Fibroblast of skin of right biceps (primary cell): ENCODE results near the gene CDC14B.
"Not testable (repeated sequence)": the region's sequence is repeated elsewhere in the genome, so short reads cannot be mapped to it uniquely, and the experiment has no call there.

Source experiments
- DNase-seq: peaks from one replicate; pipeline ENCODE4 v3.0.0-alpha.2; 2013

The CDC14B gene

DNA sequence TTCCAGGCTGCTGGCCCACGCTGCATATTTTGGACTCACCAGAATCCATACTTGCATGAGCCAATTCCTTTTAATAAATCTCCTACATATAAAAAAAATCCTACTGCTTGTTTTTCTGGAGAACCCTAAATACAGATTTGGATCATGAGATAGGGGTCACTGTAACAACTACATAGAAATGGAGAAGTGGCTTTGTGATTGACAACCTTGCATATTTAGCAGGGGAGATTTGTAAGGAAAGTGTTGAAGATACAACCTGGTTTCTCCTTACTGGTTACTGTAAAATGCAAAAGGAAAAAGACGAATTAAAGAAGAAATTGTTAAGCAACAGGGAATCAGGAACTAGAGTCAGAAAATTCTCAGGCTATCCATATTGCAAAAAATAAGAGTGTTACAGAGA is 94.9 kb downstream of the CDC14B start:
- no peak for DNase-seq

DNA sequence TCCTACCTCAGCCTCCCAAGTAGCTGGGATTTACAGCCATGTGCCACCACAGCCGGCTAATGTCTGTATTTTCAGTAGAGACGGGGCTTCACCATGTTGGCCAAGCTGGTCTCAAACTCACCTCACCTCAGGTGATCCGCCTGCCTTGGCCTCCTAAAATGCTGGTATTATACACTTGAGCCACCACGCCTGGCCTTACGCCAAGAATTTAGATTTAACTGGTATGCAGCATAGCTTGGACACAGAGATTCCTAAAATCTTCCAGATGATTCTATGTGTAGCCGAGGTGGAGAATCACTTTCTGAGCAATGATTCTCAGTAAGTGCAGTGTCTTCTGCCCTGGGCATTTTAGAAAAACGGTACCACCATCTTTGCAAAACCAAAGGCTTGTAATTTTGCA is 95.6 kb downstream of the CDC14B start:
- DNase-seq: peak; percentile 19

DNA sequence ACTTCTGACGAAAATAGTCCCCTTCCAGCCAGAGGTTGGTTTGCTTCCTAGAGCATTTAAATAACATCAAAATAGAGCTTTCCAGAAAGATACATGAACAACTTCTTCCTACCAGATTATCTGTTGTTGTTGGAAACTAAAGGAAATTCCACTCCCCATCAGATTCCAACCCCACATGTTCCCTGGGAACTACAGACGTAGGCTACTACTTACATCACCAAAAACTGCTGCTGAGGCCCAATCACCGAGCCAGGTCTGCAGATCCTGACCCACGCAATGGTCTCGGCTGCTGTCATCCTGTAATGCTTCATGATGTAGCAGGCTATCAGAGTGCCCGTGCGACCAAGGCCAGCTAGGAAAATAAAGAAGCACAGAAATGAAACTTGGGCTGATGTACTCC is 96.3 kb downstream of the CDC14B start:
- peak; percentile 12 for DNase-seq

DNA sequence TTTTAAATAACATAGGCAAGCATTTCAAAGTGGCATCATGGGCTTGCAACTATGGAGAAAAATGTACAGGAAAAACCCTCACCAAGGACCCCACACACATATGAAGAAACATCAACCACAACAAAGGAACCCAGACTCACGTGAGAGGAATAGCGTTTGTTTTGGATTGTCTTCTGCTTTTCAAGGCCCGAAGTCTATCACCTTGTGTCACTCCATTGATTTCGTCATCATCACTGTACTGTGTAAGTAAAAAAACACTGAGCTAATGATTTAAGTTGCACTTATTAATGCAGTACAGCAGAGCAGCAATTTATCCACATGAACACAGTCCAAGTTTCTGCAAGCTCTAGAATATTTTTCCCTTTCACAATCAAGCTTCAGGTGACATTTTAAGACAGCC is 97.3 kb downstream of the CDC14B start:
- DNase-seq: no peak

DNA sequence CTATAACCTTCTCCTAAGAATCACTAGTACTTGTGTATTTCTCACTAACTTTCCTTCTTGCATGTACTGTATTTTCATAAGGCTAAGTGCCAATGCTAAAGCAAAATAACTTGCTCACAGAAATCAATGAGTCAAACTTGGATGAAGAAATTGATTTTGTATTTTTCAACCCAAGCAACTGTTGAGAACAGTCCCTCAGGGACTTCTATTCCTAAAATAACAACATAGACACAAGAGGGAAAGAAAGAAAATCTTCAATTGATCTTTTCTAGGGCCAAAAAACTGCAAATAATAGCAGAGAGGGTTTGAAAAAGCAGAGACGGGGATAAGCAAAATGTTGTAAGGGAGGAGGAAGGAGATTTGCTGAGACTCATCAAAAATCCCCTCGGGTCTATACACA is 99.9 kb downstream of the CDC14B start:
- no peak for DNase-seq

DNA sequence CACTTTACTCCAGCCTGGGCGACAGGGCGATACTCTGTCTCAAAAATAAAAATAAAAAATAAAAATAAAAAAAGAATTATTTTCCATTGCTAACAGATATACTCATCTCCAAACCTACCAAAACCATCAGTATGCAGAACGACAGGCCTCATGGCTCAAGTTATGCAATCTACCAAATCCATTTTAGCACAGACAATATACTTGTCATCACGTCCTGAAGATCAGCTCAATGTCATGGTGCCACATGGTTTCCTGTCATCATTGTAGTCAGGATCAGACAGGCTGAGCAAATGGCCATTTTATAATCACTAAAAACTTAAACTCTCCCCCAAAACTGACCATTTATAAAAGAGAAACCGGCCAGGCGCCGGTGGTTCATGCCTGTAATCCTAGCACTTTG is 100.5 kb downstream of the CDC14B start:
- DNase-seq: no peak

DNA sequence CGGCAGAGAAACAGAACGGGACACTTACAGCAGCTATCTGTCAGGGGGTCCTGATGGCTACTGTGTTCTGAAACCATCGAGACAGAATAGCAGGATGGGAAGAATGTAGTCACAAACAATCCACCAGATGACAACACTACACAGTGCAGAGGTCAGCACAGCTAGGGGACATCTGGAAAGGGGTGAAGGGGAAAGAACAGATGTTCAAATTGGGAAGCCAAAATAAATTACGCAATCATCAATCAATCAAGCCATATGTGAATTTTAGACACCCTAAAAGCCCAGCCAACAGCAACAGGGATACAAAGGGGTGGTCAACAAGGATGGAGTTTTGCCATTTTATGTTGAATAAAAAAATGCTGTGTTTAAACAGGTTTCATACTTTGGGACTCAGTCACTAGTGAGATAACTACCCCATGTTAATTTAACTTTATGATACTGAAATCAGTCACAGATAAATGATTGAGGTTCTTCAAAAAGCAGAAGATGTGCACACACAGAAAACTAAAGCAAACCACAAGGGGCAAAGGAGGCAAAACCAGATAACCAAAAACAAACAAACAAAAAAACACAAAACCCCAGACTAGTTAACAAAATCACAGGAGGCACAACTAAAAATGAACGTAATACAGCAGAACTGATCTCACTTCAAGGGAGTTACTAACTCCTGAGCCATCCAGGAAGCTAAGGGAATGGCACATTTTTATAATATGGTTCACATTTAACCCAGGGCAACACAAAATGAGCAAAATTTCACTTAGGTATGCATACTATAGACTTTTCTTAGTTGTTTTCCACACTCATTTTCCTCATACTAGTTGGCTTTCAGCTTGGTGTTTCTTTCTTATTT is 103.8 kb downstream of the CDC14B start:
- DNase-seq: peak; percentile 37

DNA sequence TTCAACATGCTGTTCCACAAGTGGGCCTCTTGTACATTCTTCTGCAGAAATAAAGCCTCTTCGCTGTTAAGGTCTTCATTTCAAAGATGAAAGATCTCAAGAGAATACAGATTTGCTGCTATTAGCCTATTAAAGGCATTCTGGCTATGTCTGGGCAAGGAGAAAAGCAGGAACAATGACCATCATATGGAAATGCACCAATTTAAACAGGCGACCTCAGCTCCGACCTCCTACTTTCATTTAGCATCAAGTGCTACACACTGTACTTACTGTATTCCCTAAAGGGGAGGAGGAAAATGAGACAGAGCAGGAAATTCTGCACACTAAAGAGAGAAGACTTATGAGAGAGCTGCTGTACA is 104.9 kb downstream of the CDC14B start:
- DNase-seq: peak; percentile 25

DNA sequence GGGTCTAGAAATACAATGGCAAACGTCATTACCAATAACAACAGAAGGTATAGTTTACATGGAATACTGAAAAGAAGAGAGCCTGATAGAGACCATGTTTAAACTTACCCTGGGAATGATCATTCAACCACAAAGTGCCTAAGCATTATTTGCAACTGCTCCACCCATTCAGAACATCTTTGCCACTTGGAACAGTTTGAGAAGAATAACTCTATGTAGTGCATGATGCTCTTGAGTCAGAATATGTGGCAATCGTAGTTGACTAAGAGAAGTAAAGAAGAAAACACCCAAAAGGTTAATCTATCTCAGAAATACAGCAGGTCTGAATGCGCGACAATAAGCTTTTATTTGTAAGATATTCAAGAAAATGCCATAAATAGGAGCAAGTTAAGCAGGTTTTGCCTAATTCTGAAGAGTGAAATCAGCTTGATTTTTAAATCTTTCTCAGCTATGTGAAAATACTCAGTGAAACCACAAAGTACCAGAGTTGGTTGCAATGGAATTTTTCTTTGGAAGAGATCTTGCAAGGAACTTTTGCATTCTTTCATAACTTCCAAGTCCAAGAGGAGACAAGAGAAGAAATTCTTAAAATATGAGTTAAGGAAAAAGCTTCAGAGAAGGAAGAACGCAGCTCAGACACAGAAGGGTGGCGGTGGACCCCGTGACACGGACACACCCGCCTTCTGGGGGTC is 105.4 kb downstream of the CDC14B start:
- peak; percentile 82 for DNase-seq

DNA sequence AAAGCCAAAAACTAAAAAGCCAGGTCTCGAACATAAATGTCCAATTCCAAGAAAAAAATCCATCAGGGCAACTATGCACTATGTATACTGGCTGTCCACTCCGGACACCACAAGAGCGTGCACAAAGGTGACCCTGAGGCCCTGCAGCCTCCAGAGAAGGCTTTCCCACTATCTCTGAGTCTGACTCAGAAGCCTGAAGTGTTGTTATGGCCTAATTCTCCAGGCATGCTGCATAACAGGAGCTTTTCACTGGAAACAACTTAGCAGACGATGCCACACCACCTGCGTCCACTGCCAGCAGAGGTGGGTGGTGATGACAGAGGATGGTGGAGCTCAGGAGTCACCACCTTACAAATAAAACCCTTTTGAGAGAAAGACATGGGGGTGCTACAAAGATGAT is 106.0 kb downstream of the CDC14B start:
- peak; percentile 36 for DNase-seq

DNA sequence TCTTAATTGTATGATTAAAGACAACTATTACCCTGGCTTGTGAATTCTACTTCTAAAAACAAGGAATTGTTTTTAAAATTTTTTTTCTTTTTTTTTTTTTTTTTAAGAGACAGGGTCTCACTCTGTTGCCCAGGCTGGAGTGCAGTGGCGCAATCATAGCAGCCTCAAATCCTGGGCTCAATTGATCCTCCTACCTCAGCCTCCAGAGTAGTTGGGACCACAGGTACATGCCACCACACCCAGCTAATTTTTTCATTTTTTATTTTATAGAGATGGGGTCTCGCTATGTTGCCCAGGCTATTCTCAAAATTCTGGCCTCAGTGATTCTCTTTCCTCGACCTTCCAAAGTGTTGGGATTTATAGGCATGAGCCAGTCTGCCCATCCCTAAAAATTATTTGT is 107.4 kb downstream of the CDC14B start:
- DNase-seq: no peak

DNA sequence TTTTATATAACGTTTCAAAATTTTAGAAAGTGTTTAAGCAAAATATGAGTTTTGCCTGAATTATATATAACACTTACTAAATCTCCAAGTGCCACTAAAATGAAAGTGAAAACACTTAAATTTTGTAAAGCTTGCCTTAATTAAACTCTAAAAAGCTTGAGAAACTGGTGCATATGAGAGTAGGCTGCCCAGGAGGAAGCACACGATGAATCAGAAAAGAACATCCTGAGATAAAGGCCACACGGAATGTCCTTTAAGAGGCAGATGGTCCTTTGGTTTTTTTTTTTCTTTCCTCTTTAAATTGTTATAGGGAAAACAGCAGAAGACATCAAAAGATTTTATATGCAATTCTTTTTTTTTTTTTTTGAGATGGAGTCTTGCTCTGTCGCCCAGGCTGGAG is 109.4 kb downstream of the CDC14B start:
- DNase-seq: no peak

DNA sequence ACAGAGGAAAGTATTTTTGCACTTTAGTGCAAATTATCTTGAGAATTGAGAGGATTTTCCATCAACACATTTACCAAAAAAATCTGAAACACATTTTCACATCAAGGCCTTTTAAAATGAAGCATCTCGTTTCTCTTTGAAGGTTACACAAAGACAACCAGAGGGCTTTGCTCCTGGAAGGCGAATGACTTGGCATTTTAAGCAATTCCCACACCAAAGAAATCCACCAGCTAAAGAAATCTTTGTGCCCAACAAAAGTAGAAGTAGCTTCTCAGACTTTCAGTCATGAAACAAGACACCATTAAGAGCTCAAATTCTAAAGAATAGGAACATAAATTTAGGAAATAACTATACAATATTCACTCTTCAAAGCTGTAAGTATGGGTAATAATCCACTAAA is 109.8 kb downstream of the CDC14B start:
- no peak for DNase-seq

DNA sequence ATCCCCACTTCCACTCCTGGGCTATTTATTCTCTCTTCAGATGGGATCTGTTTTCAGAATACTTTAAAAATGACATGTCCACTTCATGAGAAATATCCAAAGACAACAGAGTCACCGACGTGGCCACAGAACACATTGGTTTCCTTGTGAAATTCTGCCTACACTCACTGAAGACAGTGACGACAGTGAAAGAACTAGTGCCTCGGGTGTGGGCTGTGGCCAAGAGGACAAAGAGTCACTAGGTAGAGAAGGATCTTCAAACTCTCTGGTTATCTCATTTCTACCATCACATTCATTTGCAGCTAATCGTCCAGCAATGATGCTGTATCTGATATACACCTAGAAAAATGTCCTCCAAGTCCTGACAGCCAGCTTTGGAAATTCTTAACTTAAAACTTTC is 110.6 kb downstream of the CDC14B start:
- no peak for DNase-seq

DNA sequence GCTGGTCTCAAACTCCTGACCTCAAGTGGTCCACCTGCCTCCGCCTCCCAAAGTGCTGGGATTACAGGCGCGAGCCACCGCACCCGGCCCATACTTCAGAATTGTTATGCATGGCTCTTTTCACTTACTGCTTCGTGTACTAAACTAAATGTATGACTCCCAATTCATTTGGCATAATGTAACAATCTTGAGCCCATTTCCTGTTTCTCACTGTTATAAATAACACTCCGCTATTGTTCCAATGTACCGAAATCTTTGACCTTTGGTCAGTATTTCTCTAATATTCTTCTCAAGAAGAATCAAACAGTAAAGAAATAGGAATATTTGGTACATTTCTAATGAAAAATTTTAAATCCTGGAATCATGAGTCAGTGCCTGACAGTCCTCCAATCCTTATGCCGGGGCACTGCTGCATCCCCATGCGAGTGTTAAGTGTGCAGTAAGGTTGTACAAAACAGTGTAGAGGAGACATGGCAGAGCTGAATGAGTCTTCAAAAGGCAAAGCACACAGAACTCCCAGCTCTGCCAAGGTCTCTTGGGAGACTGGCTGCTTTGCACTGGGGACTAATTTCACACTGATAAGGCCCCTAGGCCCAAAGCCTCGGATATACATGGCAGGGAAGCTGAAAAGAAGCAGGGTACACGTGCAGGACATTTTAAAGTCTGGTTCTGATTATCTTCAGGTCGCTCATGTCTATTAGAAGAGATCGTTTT is 111.3 kb downstream of the CDC14B start:
- DNase-seq: no peak

DNA sequence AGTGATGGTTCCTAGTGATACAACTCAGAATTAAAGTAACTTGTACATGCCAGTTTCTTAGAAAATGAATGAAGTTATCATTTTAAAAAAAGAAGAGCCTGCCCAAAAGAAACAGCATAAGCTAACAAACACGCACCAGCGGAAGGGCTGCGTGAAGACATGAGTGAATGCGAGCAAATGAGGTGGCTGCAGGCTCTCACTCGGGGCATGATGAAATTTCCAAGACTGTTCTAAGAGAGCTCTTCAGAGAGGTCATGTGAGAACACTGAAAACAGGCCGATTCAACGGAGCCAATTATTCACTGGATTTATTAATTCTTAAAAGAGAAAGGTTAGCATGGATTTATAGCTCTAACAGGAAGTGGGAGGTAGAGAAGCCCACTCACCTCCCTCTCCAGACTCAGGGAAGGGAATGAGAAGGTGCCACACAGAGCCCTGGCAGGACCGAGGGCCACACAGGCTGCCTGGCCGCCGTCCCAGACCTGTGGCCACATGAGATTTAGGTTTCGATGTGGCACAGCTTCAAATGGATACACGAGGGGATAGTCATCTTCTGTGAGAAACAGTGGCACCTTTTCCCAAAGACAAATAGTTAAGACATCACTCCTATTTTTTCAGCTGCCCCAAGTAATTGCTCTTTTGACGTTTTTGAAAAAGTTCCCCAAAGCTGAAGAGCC is 114.2 kb downstream of the CDC14B start:
- no peak for DNase-seq

DNA sequence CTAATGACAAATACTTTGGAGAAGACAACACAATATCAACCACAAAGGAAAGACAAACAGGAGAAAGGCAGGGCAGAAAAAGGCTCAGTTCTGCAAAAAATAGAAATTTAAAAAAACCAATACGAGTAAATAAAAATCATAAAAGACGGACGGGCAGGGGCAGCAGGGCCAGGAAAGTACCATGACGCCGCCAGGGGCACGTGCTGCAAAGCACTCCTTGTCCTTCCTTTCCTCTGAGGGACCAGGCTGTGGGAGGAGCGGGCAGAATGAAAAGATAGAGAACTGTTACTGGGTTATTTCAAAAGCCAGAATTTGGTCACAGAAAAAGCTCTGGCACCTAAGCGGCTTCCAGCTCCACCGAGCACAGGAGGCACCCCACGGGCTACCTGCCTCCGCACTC is 115.7 kb downstream of the CDC14B start:
- no peak for DNase-seq

DNA sequence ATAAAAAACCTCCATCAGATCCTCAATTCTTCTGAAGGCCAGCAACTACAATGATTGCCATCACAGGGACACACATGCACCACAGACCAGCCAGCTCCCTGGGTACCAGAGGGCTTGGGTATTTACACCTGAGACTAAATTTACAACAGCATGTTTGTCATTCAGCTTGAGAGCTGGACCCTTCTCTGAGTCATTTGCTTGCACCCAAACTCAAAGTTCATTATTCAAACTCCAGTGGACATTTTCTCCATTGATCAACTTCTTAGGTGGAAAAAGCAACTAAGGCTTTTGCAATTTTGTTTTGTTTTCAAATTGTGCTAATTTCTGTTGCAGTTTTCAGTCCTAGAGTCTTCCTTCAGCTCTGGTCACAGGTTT is 116.3 kb downstream of the CDC14B start:
- DNase-seq: not testable (repeated sequence)

DNA sequence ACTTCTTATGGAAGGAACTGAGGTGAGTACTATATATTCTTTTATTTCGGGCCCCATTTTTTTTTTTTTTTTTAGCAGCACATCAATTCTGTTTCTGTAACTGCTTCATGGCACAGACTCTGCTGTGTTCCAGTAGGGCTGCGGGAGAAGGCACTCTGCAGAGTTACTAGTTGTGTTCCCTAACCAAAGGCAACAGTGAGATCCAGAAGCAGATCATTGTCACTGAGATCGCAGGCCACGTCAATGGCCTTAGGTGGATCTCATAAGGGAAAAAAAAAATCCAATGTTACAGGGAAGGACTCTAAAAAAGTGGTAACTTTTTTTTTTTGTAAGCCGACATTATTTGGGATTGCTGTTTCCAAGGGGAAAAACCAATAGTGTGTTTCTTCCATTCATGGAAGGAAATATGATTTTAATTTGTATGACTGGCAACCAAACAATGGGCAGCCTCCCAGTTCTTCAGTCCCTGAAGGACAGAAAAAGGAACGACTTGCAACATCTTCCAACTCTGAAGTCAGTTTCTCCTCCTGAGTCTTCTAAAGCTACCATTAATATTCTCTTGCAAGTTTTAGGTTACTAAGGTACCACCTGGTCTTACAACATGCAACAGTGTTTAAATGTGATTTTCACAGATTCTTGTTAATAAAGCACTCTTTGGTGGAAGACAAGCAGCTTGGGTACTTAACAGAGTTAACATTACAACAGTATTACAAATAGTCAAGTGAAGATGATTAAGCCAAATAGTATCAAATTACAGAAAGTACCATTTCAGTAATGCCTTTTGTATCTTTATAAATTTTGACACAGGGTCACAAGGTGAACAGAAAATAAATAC is 116.9 kb downstream of the CDC14B start:
- DNase-seq: no peak

DNA sequence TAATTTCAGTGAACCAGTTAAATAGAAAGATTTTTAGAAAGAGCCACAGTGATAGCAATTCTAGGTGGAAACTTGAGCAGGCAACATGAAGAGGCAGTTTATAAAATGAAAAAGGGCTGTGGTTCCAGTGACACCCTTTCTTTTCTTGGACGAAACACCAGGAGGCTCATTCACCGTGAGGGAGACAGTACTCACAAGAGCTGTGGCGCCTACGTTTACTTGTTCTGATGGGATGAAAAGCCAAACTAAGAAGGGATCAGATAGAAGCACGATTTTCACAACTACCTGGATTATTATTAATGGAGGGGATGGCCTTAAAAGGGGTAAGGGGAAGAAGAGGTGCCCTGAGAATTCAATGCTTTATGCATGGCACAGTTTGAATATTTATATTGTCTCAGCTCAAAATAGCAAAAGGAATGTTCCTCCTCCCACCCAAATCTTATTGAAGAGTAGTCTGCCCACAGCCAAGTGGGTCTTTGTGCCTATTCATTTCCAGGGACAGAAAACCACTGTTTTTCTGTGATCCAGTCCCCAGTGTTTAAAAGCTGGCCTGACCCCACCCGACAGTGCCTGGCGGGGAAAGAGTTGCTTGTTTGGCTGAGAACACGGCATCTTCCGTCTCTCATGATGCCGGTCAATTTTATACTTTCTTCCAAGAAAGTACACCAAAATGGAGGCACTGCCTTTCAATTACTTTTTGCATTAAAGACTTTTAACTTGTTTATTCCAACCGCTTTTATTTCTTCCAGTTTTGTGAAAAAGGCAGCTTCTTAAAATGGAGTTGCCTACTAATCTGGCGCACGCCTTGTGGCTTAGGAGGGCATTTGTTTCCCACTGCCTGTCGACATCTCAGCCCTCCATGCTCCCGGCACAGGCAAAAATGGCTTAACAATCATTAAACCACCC is 117.8 kb downstream of the CDC14B start:
- DNase-seq: no peak
